Immature natural killer cell (primary cell): ENCODE measurements around the gene TDP2. TPM values are rescaled to one million over a fixed set of nuclear protein-coding genes. Genes with fewer than 3 reads are reported as not detected.
"Not testable (repeated sequence)": the region's sequence is repeated elsewhere in the genome, so short reads cannot be mapped to it uniquely, and the experiment has no call there.

ENCODE experiments used
- DNase-seq, 3 donors: peaks; one replicate each; pipeline ENCODE4 v3.0.0; 2022; ENCODE audit warnings: mixed read lengths in 1 of 3
- H3K27ac Mint-ChIP-seq, 6 donors: one replicate each; pipeline ENCODE4 v1.8.0; 2020; ENCODE audit warnings: mixed read lengths in 6 of 6, mild to moderate bottlenecking in 5 of 6, inconsistent platforms in 4 of 6, moderate library complexity in 3 of 6
- H3K27me3 Mint-ChIP-seq, 3 donors: one replicate each; pipeline ENCODE4 v1.8.0; 2020 to 2021; ENCODE audit warnings: low read depth in 3 of 3, mild to moderate bottlenecking in 3 of 3, mixed read lengths in 3 of 3, moderate library complexity in 3 of 3, inconsistent platforms in 1 of 3
- H3K36me3 Mint-ChIP-seq, 3 donors: one replicate each; pipeline ENCODE4 v1.8.0; 2020; ENCODE audit warnings: mixed read lengths in 3 of 3, inconsistent platforms in 2 of 3, mild to moderate bottlenecking in 2 of 3
- H3K4me1 Mint-ChIP-seq, 2 donors: one replicate each; pipeline ENCODE4 v1.8.0; 2020; ENCODE audit warnings: inconsistent platforms in 2 of 2, mild to moderate bottlenecking in 2 of 2, mixed read lengths in 2 of 2, moderate library complexity in 1 of 2
- H3K4me3 Mint-ChIP-seq, 5 donors: one replicate each; pipeline ENCODE4 v1.8.0; 2020; ENCODE audit warnings: mild to moderate bottlenecking in 5 of 5, mixed read lengths in 5 of 5, inconsistent platforms in 3 of 5, moderate library complexity in 3 of 5
- H3K9me3 Mint-ChIP-seq, 6 donors: one replicate each; pipeline ENCODE4 v1.8.0; 2020; ENCODE audit warnings: mild to moderate bottlenecking in 6 of 6, mixed read lengths in 6 of 6, inconsistent platforms in 4 of 6, moderate library complexity in 3 of 6
- polyA plus RNA-seq, 3 donors: library from polyadenylated mRNA; unstranded; fragments of 300-500 nt; fragmentation: Illumina TruSeq; gene quantifications; one replicate each; pipeline ENCODE4 v1.2.3, GENCODE V29; 2021

The TDP2 gene, protein sequence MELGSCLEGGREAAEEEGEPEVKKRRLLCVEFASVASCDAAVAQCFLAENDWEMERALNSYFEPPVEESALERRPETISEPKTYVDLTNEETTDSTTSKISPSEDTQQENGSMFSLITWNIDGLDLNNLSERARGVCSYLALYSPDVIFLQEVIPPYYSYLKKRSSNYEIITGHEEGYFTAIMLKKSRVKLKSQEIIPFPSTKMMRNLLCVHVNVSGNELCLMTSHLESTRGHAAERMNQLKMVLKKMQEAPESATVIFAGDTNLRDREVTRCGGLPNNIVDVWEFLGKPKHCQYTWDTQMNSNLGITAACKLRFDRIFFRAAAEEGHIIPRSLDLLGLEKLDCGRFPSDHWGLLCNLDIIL
- polyA plus RNA-seq: 10 to 100 TPM; 40.6 to 49.7 (median 46.5) TPM

DNA sequence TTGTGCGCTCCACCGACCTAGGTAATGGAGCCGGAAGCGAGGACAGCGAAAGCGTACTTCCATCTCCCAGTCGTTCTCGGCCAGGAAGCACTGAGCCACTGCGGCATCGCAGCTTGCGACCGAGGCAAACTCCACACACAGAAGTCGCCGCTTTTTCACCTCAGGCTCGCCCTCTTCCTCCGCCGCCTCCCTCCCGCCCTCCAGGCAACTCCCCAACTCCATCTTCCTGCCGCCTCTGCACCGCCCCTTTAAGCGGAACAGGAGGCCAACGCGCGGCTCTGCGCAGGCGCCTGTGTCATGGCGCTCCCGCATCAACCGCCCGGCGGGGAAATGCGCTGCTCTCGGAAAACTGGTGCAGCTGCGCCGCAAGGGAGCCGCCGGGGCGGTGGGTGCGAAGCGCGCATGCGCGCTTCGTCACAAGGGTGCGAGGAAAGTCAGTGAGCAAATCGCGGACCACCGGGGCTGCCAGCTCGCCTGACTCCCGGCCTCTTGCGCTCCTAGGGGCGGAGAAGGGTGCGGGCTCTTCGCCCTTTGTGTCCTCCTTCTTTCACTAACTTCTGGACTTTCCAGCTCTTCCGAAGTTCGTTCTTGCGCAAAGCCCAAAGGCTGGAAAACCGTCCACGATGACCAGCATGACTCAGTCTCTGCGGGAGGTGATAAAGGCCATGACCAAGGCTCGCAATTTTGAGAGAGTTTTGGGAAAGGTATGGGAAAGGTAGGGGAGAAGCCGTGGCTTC lies at the start of gene TDP2, which contains the start of gene ACOT13:
TSS of gene TDP2 (minus strand) at position 259 of the 737 bp plus-strand sequence. CDS start at position 222, 37 bp downstream.
TSS of gene ACOT13 (plus strand) at position 437 of the 737 bp plus-strand sequence. CDS start at position 624, 187 bp downstream.
- no peaks in the 10 kb centered on the region for H3K9me3 Mint-ChIP-seq
- H3K4me1 Mint-ChIP-seq: peaks cover 47 to 67% of the 10 kb centered on the region in 2 donors
- H3K27ac Mint-ChIP-seq: peak within 1 kb of the TSS; percentile 94 to 99 (median 99)
- H3K36me3 Mint-ChIP-seq: peaks cover 4 to 31% (median 9%) of the 10 kb centered on the region in 3 donors
- peak within 1 kb of the TSS; percentile 98 to 100 (median 99) for H3K4me3 Mint-ChIP-seq
- peaks cover 11 to 24% (median 11%) of the 10 kb centered on the region in 3 donors for H3K27me3 Mint-ChIP-seq
- peak; percentile 96 to 98 (median 97) for DNase-seq

DNA sequence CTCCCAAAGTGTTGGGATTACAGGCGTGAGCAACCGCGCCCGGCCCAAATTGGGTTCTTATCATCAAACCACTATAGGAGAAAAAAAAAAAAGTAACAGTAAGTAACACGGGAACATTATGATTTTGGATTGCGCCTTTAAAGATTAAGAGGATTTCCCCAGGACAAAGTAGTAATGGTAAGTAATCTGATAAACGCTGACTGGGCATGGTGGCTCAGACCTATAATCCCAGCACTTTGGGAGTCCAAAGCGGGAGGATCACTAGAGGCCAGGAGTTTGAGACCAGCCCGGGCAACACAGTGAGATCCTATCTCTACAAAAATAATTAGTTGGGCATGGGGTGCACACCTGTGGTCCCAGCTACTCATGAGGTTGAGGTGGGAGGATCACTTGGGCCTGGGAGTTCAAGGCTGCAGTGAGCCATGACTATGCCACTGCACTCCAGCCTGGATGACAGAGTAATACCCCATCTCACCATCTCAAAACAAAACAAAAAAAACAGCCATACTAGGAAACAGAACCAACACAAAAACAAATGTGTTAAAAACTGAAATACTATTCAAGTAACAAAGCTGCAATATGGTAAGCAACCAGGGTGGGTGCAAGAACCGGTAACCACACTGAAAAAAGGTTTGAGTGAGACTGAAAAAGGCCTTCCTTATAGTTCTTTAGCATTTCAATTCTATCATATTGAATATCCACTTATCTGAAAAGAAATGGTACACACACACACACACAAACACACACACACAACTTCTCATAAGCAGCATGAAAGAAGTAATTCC lies 44.0 kb upstream of the TDP2 start:
- H3K4me3 Mint-ChIP-seq: peak overlapping the region in 1 of 5 donors; percentile 34
- no peaks in the 10 kb centered on the region for H3K9me3 Mint-ChIP-seq
- peaks cover 43 to 74% of the 10 kb centered on the region in 2 donors for H3K4me1 Mint-ChIP-seq
- peaks cover 0 to 3% (median 1%) of the 10 kb centered on the region in 3 donors for H3K27me3 Mint-ChIP-seq
- H3K36me3 Mint-ChIP-seq: peaks cover 9 to 59% (median 22%) of the 10 kb centered on the region in 3 donors
- H3K27ac Mint-ChIP-seq: peak overlapping the region; percentile 49 to 88 (median 64)
- no peak for DNase-seq

DNA sequence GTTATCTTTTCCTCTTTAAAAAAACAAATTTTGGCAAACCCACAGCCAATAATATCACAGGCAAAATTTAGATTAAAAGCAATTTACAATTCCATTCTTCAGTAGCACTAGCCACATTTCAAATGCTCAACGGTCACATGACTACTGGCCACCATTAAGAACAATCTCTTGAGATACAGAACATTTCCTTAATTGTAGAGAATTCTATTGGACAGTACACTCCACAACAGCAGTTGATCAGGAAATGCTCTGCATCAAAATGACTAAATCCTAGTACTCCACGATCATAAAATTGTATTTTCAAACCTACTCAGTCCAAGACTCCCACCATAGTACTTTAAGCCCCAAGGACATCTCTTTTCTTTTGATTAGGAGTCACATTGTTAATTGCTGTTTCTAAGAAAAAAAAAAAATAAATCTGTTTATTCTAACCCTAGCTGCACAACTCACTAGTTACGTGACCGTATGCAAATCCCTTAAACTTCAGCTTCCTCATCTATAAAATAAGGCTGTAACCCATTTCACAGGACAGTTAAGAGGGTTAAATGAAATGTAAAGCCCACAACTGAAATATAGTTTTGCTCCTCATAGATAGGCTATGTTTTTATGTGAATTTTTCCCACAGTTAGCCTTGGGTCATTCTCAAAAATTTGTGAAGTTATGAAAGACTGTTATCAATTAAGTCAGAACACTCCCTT lies 42.5 kb upstream of the TDP2 start:
- H3K27ac Mint-ChIP-seq: peak overlapping the region; percentile 21 to 56 (median 43)
- H3K36me3 Mint-ChIP-seq: peaks cover 7 to 56% (median 30%) of the 10 kb centered on the region in 3 donors
- no peak for DNase-seq
- H3K4me3 Mint-ChIP-seq: no peak overlapping the region
- H3K9me3 Mint-ChIP-seq: no peaks in the 10 kb centered on the region
- H3K4me1 Mint-ChIP-seq: peaks cover 30 to 71% of the 10 kb centered on the region in 2 donors
- peaks cover 0 to 3% (median 1%) of the 10 kb centered on the region in 3 donors for H3K27me3 Mint-ChIP-seq

DNA sequence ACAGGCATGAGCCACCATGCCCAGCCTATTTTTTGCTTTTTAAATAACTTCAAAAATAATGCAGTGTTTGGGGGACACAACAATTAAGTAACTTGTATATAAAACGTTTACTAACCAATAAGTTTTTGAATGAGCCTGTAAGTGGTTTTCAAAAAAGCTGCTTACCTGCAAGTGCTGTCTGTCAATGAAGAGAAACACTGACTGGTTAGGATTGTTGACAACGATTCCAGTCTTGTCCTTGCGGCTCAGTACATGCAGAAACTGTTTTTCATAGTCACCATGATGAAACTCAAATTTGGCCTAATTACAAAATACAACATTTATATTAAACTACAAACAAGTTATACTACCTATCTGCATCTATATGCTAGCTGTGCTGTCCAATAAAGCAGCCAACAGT lies 41.9 kb upstream of the TDP2 start:
- Mint-ChIP-seq H3K27me3 (peaks cover 0 to 3% (median 1%) of the 10 kb centered on the region in 3 donors), H3K9me3 (no peaks in the 10 kb centered on the region), H3K27ac (peak overlapping the region in 3 of 6 donors; percentile 38 to 56 (median 48)), H3K36me3 (peaks cover 7 to 56% (median 30%) of the 10 kb centered on the region in 3 donors), H3K4me3 (no peak overlapping the region), H3K4me1 (peaks cover 29 to 71% of the 10 kb centered on the region in 2 donors)
- no peak for DNase-seq

DNA sequence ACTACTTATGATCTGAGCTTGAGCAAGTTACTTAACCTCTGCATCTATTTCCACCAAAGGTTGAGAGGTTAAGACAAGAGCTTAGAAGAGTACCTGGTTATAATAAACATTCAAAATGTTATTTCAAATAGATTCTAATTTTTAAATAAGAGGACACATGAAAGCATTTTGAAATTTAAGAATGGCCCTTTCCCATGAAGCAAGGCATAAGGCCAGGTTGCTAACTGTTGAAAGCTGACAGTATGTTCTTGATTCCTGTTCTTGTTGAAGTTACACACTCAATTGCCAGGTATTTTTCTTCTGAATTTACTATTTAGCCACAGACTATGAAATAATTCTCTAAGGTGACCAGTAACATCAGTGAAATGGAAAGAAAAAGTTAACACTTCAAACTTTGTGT lies 37.8 kb upstream of the TDP2 start:
- Mint-ChIP-seq H3K27me3 (peaks cover 0 to 1% (median 0%) of the 10 kb centered on the region in 3 donors), H3K4me1 (peaks cover 10 to 45% of the 10 kb centered on the region in 2 donors), H3K36me3 (peaks cover 7 to 40% (median 32%) of the 10 kb centered on the region in 3 donors), H3K9me3 (no peaks in the 10 kb centered on the region), H3K4me3 (no peak overlapping the region), H3K27ac (peak overlapping the region in 3 of 6 donors; percentile 22 to 68 (median 32))
- DNase-seq: no peak

DNA sequence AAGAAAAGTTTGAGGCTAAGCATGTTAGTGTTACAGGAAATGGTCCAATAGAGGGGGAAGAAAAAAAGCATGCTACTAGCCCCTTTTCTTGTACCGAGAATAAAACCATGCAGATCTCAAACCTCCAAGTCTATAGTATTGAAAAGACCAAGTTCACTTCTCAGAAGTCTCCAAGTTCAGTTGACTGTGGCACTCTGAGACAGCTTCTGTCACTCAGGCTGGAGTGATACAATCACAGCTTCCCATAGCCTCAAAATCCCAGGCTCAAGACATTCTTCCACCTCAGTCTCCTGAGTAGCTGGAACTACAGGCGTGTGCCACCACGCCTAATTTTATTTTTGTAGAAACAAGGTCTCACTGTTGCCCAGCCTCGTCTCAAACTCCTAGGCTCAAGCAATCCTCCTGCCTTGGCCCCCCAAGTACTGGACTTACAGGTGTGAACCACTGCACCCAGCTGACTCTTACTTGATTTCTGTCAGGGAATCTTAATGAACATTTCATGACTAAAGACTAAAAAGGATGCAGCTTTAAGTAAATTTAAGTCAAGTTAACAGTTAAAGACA lies 36.1 kb upstream of the TDP2 start:
- H3K27me3 Mint-ChIP-seq: no peaks in the 10 kb centered on the region
- peaks cover 10 to 38% of the 10 kb centered on the region in 2 donors for H3K4me1 Mint-ChIP-seq
- H3K36me3 Mint-ChIP-seq: peaks cover 7 to 32% (median 32%) of the 10 kb centered on the region in 3 donors
- no peak overlapping the region for H3K4me3 Mint-ChIP-seq
- no peak for DNase-seq
- no peaks in the 10 kb centered on the region for H3K9me3 Mint-ChIP-seq
- peak overlapping the region; percentile 16 to 60 (median 40) for H3K27ac Mint-ChIP-seq

DNA sequence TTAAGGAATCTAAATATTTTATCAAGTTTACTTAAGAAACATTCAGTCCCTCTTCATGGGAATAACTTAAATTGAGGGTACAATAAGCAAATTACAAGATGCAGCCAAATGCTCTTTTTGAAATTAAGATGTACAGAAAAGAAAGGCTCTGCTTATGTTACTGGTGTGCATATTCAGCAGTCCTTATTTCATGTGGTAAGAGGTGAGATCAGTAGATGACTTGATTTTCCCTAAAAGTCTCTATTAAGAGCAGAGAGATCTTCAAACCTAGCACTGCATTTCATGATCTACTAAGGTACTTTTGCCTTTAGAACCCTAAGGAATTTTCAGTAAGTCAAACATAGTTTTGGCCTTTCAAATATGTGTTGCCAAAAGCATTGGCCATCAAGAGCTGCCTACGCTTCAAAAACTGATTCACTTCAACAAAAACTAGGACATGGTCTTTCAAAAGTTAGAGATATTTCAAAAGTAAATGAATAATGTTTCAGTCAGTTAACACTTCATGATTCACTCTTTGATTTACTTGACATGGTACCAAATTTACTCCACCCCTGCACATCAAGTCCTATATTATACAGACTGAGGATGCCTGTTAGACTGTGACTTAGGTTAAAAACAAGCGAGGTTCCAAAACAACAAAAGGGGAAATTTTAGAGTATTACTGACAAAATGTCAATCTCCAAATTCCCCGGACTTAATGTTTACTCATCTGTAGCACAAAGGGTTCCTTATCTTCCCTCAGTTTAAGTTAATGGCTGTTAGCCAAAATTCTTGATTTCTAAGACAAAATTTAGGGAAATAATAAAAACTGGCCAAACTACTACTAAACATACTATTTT lies 33.0 kb upstream of the TDP2 start:
- peak overlapping the region; percentile 8 to 73 (median 52) for H3K27ac Mint-ChIP-seq
- peaks cover 0 to 15% (median 11%) of the 10 kb centered on the region in 3 donors for H3K36me3 Mint-ChIP-seq
- H3K4me1 Mint-ChIP-seq: peaks cover 11 to 28% of the 10 kb centered on the region in 2 donors
- no peaks in the 10 kb centered on the region for H3K27me3 Mint-ChIP-seq
- no peak overlapping the region for H3K4me3 Mint-ChIP-seq
- DNase-seq: no peak
- H3K9me3 Mint-ChIP-seq: no peaks in the 10 kb centered on the region

DNA sequence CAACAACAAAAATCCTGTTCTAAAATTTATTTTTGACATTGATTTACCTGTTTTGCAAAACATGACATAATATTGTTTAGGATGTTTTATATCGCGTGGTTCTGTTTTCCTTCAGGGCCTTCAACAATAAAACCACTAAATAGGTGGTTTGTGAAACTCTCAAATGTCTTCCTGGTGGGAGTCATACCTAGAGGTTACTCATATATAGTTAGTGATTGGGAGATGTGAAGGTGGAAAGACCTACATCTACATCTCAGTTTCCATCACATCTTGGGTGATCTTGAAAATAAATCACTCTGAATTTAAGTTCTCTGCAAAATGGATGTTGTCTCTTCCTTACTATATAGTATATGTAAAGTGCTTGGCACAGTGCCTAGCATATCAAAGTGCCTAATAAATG lies 29.4 kb upstream of the TDP2 start:
- peaks cover 0 to 3% (median 0%) of the 10 kb centered on the region in 3 donors for H3K36me3 Mint-ChIP-seq
- no peak overlapping the region for H3K27ac Mint-ChIP-seq
- H3K4me3 Mint-ChIP-seq: no peak overlapping the region
- DNase-seq: no peak
- H3K27me3 Mint-ChIP-seq: no peaks in the 10 kb centered on the region
- H3K9me3 Mint-ChIP-seq: no peaks in the 10 kb centered on the region
- peaks cover 2 to 6% of the 10 kb centered on the region in 2 donors for H3K4me1 Mint-ChIP-seq

DNA sequence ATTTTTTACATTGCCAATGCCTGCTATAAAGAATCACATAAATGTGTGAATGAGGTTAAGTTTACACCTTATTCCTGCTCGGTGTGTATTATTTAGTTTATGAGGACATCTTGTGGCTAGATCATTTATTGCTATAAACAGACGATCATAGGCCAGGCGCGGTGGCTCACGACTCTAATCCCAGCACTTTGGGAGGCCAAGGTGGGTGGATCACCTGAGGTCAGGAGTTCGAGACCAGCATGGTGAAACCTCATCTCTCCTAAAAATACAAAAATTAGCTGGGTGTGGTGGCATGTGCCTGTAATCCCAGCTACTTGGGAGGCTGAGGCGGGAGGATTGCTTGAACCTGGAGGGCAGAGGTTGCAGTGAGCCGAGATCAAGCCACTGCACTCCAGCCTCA lies 28.9 kb upstream of the TDP2 start:
- H3K4me3 Mint-ChIP-seq, H3K27ac Mint-ChIP-seq, H3K27me3 Mint-ChIP-seq, H3K4me1 Mint-ChIP-seq, H3K36me3 Mint-ChIP-seq, H3K9me3 Mint-ChIP-seq: not testable (repeated sequence)
- DNase-seq: peak; percentile 40 to 50 (median 43)

DNA sequence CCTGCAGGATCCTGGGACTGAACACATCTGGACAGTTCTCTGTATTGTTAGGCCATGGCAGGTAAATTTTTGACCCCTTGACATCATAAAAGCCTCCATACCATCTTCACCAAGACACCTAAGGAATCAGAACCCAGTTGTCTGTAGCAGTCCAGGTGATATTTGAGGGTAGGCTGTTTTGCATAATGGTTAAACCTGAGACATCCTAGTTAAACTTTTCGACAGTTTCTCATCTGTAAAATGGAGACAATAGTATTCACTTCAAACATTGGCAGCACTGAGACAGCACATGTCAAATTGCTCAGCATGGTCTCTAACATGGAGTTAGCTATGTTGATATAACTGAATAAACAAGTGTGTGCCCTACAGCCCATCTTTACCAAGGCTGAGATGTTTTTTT lies 27.5 kb upstream of the TDP2 start:
- no peaks in the 10 kb centered on the region for H3K27me3 Mint-ChIP-seq
- no peaks in the 10 kb centered on the region for H3K36me3 Mint-ChIP-seq
- H3K27ac Mint-ChIP-seq: no peak overlapping the region
- H3K4me3 Mint-ChIP-seq: no peak overlapping the region
- peaks cover 2 to 6% of the 10 kb centered on the region in 2 donors for H3K4me1 Mint-ChIP-seq
- no peaks in the 10 kb centered on the region for H3K9me3 Mint-ChIP-seq
- DNase-seq: no peak

DNA sequence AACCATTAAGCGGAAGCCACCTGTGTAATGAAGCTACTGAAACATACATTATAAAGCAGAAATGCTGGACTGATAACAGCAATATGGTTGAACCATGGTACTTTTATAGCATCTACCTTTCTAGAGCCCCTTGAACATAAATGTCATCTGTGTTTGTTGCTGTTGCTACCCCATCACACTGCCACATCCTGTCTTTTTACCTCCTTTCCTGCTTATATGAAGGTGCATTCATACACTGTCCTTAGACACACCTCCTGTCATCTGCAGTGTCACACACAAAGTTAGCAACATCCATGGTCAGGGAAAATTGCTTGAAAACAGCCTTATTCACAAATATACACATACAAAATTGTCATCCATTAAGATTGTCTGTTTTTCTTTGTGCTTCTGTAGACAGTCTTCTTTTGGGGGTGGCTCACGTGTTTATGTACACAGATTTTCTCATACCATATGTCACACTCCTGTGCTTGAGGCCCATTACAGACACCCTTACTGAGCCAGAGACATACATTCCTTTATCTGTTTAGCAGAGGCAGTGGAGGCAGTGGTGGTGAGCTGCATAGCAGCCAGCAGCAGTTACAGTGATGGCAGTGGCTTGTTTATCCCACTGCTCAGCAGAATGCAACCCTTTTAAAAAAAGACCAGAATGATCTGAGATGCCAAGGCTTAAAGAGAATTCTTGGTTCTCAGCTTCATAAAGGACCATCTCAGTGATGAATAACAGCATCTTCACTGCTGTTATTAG lies 26.3 kb upstream of the TDP2 start:
- H3K27ac Mint-ChIP-seq: peak overlapping the region in 1 of 6 donors; percentile 9
- no peaks in the 10 kb centered on the region for H3K36me3 Mint-ChIP-seq
- no peak overlapping the region for H3K4me3 Mint-ChIP-seq
- no peaks in the 10 kb centered on the region for H3K27me3 Mint-ChIP-seq
- peaks cover 2 to 6% of the 10 kb centered on the region in 2 donors for H3K4me1 Mint-ChIP-seq
- no peaks in the 10 kb centered on the region for H3K9me3 Mint-ChIP-seq
- DNase-seq: no peak
